ENCODE data around the gene TLE5.
"Not testable (repeated sequence)": the region's sequence is repeated elsewhere in the genome, so short reads cannot be mapped to it uniquely, and the experiment has no call there.

TLE5 gene

DNA sequence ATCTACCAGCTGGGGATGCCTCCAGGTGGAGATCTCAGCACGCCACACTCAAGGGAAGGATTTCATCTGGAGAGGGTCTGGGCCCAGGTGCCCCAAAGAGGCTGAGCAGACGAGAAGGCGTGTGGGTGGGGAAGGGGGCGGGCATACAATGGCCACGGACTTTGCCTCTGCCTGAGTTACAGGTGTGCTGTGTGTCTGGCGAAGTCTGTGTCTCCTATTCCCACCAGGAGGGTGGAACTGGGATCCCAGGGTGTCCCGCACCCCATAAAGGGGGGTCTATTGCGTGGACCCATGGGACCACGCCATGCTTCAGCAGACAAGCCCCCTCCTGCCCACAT lies 36.8 kb downstream of the TLE5 start:
- no peak for DNase-seq (ENCODE audit: low read depth)

DNA sequence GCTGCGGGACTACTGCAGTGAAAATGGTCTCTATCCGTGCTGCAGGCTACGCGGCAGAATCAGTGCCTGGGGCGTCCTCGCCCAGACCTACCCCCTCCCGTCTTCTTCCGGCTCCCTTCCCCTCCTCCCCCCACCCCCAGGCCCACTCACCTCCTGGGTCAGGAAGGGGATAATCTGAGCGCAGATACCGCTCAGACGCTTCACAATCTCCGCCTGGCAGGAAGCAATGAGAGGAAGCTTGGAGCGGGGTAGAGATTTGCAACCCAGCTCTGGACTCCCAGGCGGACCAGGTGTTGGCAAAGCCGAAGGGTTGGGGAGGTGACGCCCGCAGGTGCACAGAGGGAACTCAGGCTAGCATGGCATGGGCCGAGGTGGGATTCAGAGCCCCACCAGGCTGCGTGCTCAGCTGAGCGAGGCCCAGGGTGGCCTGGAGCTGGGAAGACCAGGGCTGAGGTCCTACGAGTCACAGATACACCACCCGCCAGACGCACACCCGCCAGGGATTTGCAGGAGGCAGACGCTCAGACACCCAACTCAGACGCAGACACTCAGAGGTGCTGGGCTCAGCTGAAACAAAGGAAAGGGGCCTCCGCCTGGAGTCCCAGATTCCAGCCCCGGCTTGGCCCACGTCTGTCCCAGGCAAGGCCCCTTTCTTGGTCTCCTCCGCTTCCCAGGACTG lies 37.3 kb downstream of the TLE5 start:
- no peak for DNase-seq (ENCODE audit: low read depth)

- no peak for DNase-seq (ENCODE audit: low read depth)
Measured at GRCh38 chr19:3024509-3024869, 37.8 kb downstream of the TLE5 start.

DNA sequence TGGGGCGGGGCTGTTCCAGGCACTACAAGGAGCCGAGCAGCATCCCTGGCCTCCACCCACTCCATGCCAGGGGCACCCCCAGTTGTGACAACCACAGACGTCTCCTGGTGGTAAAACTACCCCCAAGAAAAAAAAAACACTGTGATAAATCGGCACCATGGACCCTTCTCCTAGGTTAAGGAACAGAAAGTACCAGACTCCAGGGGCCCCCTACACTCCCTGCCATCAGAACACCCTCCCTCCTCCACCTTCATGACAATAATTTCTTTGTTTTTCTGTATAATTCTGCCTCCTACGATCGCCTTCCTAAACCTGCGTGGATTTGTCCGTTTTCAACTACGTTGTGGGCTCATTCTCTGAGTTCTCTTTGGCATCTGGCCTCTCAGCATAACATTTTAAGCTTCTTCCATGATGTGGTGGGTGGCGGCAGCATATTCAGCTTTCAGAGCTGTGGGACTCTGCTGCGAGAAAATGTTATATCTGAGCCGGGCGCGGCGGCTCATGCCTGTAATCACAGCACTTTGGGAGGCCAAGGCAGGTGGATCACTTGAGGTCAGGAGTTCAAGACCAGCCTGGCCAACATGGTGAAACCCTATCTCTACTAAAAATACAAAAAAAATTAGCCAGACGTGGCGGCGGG lies 41.9 kb downstream of the TLE5 start:
- no peak for DNase-seq (ENCODE audit: low read depth)

DNA sequence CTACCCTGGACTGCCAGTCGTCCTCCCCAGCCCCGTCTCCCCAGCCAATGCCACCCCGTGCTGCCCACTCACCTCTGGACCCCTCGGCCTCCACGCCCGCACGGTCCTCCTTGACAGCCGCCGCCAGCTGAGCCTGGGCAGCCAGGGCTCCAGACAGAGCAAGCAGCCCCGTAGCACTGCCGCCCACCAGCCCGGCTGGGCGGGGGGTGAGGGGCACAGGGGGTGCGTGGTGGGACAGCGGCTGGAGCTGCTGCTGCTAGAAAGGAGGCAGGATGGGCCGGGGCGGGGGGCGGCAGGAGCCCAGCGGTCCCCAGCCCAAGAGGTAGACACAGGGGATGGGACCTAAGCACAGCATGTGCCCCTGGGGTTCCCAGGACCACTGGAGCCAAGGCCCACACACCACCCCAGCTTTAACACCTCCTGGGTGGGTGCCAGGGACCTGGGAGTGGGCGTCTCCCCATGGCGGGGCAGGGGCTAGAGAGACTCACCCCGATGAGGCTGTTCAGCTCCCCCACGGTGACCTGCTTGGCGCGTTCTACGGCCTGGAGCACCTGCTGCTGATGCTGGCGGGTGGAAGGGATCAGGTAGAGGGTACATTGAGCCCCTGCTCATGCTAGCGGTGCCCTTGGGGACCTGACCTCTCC lies 43.0 kb downstream of the TLE5 start:
- no peak for DNase-seq (ENCODE audit: low read depth)

DNA sequence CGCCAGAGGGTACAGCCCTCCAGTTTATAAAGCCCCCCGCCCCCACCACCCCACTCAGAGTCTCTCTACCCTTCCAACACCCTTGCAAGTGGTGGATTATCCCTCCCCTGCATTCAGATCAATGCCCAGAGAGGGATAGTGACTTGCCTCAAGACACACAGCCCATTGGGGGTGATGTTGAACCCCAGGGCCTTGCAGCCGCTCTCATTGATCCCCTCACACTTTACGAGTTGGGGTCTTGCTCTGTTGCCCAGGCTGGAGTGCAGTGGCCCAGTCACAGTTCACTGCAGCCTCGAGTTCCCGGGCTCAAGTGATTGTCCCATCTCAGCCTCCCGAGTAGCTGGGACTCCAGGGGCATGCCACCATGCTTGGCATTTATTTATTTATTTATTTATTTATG lies 44.4 kb downstream of the TLE5 start:
- no peak for DNase-seq (ENCODE audit: low read depth)

DNA sequence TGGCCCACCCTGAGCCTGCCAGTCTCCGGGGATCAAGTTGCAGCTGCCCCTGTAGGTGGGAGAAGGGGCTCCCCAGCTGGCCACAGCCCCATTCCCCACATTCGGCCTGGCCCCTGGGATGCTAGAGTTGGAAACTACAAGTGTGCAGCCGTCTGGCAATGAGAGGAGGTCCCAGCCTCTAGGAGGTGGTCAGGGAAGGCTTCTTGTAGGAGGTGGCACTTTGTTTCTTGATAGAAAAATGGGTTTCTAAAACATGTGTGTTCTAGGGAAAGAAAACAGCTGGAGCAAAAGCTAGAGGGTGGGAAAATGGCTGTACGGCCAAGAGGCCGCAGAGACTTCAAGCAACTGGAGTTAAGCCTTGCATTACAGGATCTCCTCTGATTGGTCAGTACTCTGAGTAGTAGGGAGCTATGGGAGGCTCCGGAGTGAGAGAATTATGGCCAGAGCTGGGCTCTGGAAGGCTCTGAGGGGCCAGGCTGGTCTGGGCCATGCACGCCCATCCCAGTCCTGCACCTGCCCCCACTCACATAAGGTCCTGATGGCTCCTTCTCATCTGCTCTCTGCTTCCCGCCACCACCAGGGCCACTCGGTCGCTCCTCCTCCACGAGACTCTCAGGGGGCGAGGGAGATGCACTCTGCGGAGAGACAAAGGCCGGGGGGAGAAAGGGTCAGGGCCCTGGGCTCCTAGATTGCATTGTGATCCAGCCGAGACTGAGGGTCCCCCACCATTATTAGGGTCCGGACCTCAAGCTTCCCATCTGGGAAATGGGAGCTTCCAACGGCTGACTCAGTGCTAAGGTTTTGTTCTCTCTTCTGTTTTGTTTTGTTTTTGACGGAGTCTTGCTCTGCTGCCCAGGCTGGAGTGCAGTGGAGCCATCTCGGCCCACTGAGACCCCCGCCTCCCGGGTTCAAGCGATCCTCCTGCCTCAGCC lies 46.9 kb downstream of the TLE5 start:
- DNase-seq (ENCODE audit: low read depth), result no peak

GRCh38 chr19:3014135-3014534 lies 48.2 kb downstream of the TLE5 start:
- DNase-seq (ENCODE audit: low read depth), result no peak

- no peak for DNase-seq (ENCODE audit: low read depth)
Measured at GRCh38 chr19:3013263-3013725, 49.0 kb downstream of the TLE5 start.

- DNase-seq (ENCODE audit: low read depth), result no peak
Measured at GRCh38 chr19:3012621-3013262, 49.6 kb downstream of the TLE5 start.

- DNase-seq (ENCODE audit: low read depth), result not testable (repeated sequence)
Measured at GRCh38 chr19:3012059-3012458, 50.2 kb downstream of the TLE5 start.

GRCh38 chr19:3010871-3011270 lies 51.4 kb downstream of the TLE5 start:
- DNase-seq (ENCODE audit: low read depth), result no peak

GRCh38 chr19:3008994-3009393 lies 53.3 kb downstream of the TLE5 start:
- DNase-seq (ENCODE audit: low read depth), result no peak

DNA sequence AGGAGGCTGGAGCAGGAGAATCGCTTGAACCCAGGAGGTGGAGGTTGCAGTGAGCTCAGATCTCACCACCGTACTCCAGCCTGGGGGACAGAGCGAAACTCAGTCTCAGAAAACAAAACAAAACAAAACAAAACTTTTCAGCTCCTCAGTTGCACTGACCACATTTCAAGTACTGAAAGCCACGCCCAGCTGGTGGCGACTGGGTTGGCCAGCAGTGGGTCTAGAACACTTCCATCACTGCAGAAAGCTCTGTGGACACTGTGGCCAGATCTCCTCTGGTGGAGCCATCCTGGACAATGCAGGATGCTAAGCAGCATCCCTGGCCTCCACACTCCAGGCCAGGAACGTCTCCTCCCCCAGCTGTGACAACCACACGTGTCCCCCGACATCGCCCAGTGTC lies 54.3 kb downstream of the TLE5 start:
- DNase-seq (ENCODE audit: low read depth), result no peak

GRCh38 chr19:3006075-3006767 lies 56.1 kb downstream of the TLE5 start:
- no peak for DNase-seq (ENCODE audit: low read depth)

DNA sequence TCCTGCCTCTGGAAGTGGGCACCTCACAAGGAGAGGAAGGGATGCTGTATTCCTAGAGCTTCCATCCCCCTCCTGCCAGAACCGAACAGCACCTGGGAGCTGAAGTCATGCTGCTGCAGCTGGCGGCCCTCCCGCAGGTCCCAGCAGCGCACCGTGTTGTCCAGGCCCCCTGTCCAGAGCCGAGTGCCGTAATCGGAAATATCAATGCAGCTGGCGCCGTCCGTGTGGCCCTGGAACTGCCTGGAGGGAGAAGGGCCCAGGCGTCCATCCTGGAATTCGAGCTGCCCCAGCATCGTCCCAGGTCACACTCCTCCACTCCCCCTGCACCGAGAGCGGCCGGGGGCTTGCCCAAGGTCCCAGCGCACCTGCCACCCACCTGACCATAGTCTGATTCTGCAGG lies 57.0 kb downstream of the TLE5 start:
- DNase-seq (ENCODE audit: low read depth), result no peak

DNA sequence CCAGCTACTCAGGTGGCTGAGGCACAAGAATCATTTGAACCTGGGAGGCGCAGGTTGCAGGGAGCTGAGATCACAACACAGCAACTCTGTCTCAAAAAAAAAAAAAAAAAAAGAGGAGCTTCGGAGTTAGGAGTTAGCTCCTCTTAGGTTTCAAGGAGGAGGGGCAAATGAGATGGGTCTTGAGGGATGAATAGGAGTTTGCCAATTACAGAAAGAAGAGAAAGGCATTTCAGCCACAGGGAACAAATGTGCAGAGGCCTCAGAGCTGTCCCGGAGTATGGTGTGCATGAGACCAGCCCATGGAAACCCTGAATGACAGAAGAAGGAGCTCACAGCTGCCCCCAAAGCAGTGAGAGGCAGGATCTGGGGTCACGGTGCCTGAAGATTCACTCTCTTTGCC lies 57.8 kb downstream of the TLE5 start:
- no peak for DNase-seq (ENCODE audit: low read depth)

DNA sequence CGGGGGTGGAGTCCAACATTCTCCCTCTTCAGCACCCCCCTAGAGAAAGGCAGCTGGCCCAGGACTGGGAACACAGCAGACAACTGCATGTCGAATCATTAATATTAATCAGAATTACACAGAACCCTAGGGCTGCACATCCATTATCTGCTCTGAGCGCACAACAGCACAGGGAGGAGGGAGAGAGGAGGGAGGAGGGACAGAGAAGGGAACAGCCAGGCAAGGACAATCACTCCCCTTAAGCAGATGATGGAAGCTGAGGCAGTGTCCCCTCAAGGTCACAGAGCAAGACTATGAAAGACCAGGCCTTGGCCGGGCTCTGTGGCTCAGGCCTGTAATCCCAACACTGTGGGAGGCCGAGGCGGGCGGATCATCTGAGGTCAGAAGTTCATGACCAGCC lies 59.2 kb downstream of the TLE5 start:
- DNase-seq (ENCODE audit: low read depth), result no peak
